HepG2 (cell line): ENCODE results near the gene ADORA3. TPM values are rescaled to one million over a fixed set of nuclear protein-coding genes. Genes with fewer than 3 reads are reported as not detected.

Source experiments
- ATAC-seq: fragments of 200-7000 bp; cut with Tn5 transposase; 3 replicates; pipeline ENCODE4 v1.9.1; 2020; ENCODE audit warnings: mild to moderate bottlenecking, moderate library complexity
- BruUV-seq: library from RNA; stranded (reverse); fragments of 400-500 nt; replicated peaks from 2 replicates; lab custom pipeline; 2021; lab: Mats Ljungman, UMichigan
- CTCF ChIA-PET: fragments of 300-600 bp; formaldehyde crosslinking; extraction: SDS; loops from one replicate; lab custom pipeline; 2021; ENCODE audit warnings: low total read pairs, inconsistent platforms, low intra/inter-chr PET ratio; lab: Yijun Ruan, JAX
- POLR2A ChIA-PET: fragments of 350-600 bp; sonication (Branson Sonifier 250); formaldehyde crosslinking; loops from one replicate; lab custom pipeline; 2020; ENCODE audit warnings: antibody characterized with exemption, inconsistent platforms; lab: Yijun Ruan, JAX
- DNase-seq: peaks from one replicate; pipeline ENCODE4 v3.0.0-alpha.2; 2015; ENCODE audit warnings: low spot score
- FAIRE-seq: peaks from 3 replicates; lab custom pipeline; 2011; peaks lifted over from hg19 to GRCh38; lab: Jason Lieb, UNC
- H2AFZ ChIP-seq: one replicate; pipeline ENCODE4 v1.6.1; 2011; ENCODE audit warnings: low read length, inconsistent platforms
- H3K27ac ChIP-seq: fragments of 300-600 bp; 3 replicates; pipeline ENCODE4 v1.8.0; 2011; ENCODE audit warnings: mixed run types, mild to moderate bottlenecking, mixed read lengths, low read length, inconsistent platforms; ENCODE audit not compliant: insufficient read depth; ENCODE audit errors: extremely low read length
- H3K27me3 ChIP-seq, 2 experiments: fragments of 200-600 bp in 1 of 2; 2 replicates in 1 of 2; 3 replicates in 1 of 2; pipeline versions ENCODE4 v1.6.0 to v1.8.0; 2011; ENCODE audit warnings: low read length in 2 of 2, mild to moderate bottlenecking in 2 of 2, moderate library complexity in 2 of 2, inconsistent platforms in 1 of 2; ENCODE audit not compliant: insufficient read depth in 2 of 2, control insufficient read depth in 1 of 2
- H3K36me3 ChIP-seq, 2 experiments: fragments of 200-600 bp in 1 of 2; replicated peaks in 1 of 2; 2 replicates in 1 of 2; 3 replicates in 1 of 2; pipeline versions ENCODE4 v1.5.1 to v1.8.0; 2011; ENCODE audit warnings: low read length in 2 of 2, inconsistent platforms in 1 of 2; ENCODE audit not compliant: insufficient read depth in 2 of 2, control insufficient read depth in 1 of 2
- H3K4me1 ChIP-seq: 2 replicates; pipeline ENCODE4 v1.5.1; 2012; ENCODE audit warnings: low read length, inconsistent platforms; ENCODE audit not compliant: insufficient read depth
- H3K4me2 ChIP-seq: 2 replicates; pipeline ENCODE4 v1.6.0; 2011; ENCODE audit warnings: low read depth, low read length, inconsistent platforms
- H3K4me3 ChIP-seq, 3 experiments: fragments of 200-600 bp in 1 of 3; sonication (generic), shearing (Covaris generic) in 1 of 3; replicated peaks in 1 of 3; 2 replicates each; pipeline ENCODE4 v1.5.1; 2011 to 2016; ENCODE audit warnings: low read length in 3 of 3, inconsistent platforms in 2 of 3, low read depth in 2 of 3, mild to moderate bottlenecking in 2 of 3, control low read depth in 1 of 3, mixed read lengths in 1 of 3; ENCODE audit not compliant: insufficient read depth in 1 of 3
- H3K79me2 ChIP-seq: one replicate; pipeline ENCODE4 v1.6.1; 2011; ENCODE audit warnings: low read length, inconsistent platforms; ENCODE audit not compliant: insufficient read depth
- H3K9ac ChIP-seq: 2 replicates; pipeline ENCODE4 v1.6.0; 2011; ENCODE audit warnings: mild to moderate bottlenecking, low read depth, low read length, inconsistent platforms; ENCODE audit not compliant: insufficient read depth
- H3K9me3 ChIP-seq: 2 replicates; pipeline ENCODE4 v1.5.1; 2012; ENCODE audit warnings: mild to moderate bottlenecking, low read length
- H4K20me1 ChIP-seq: 2 replicates; pipeline ENCODE4 v1.6.0; 2011; ENCODE audit warnings: inconsistent platforms, mild to moderate bottlenecking, low read length, moderate library complexity; ENCODE audit not compliant: insufficient read depth
- ATAD3A ChIP-seq: sonication (generic); formaldehyde crosslinking; IDR thresholded peaks from 2 replicates; pipeline ENCODE4 v1.4.0; 2020; ENCODE audit warnings: missing genetic modification reagents
- NR2F6 ChIP-seq, 2 experiments: IDR thresholded peaks; 2 replicates each; pipeline ENCODE4 v1.6.1; 2016; ENCODE audit warnings: antibody characterized with exemption in 1 of 2, mild to moderate bottlenecking in 1 of 2
- SKI ChIP-seq: fragments of 450-650 bp; IDR thresholded peaks from one replicate; pipeline ENCODE4 v1.6.1; 2018; ENCODE audit warnings: mild to moderate bottlenecking; ENCODE audit not compliant: partially characterized antibody
- SMYD3 ChIP-seq: sonication (generic); formaldehyde crosslinking; IDR thresholded peaks from 2 replicates; pipeline ENCODE4 v1.8.1; 2023; ENCODE audit warnings: mild to moderate bottlenecking, missing genetic modification reagents
- TRIM24 ChIP-seq: sonication (generic); formaldehyde crosslinking; IDR thresholded peaks from 2 replicates; pipeline ENCODE4 v1.8.0; 2022; ENCODE audit warnings: mild to moderate bottlenecking, missing genetic modification reagents
- ZBTB38 ChIP-seq: sonication (generic); formaldehyde crosslinking; IDR thresholded peaks from 2 replicates; pipeline ENCODE4 v1.5.1; 2020; ENCODE audit warnings: mild to moderate bottlenecking, missing genetic modification reagents
- ZMYM3 ChIP-seq: sonication (generic); formaldehyde crosslinking; IDR thresholded peaks from 2 replicates; pipeline ENCODE4 v1.5.1; 2020; ENCODE audit warnings: mild to moderate bottlenecking, missing genetic modification reagents
- ZNF263 ChIP-seq: sonication (generic); formaldehyde crosslinking; IDR thresholded peaks from 2 replicates; pipeline ENCODE4 v1.4.0; 2020; ENCODE audit warnings: missing genetic modification reagents
- ZNF564 ChIP-seq: sonication (generic); formaldehyde crosslinking; IDR thresholded peaks from 2 replicates; pipeline ENCODE4 v1.8.1; 2023; ENCODE audit warnings: mild to moderate bottlenecking, missing genetic modification reagents
- ZNF629 ChIP-seq: sonication (generic); formaldehyde crosslinking; conservative IDR thresholded peaks from 2 replicates; pipeline ENCODE4 v1.5.0; 2020; ENCODE audit warnings: missing genetic modification reagents
- ZNF777 ChIP-seq: sonication (generic); formaldehyde crosslinking; IDR thresholded peaks from 2 replicates; pipeline ENCODE4 v1.4.0; 2020; ENCODE audit warnings: missing genetic modification reagents
- WGBS: methylation state at CpG from one replicate; pipeline ENCODE4 v1.1.6; 2017; ENCODE audit warnings: low lambda C conversion rate; 5-methylcytosine and 5-hydroxymethylcytosine counted together
- in situ Hi-C: cut with HindIII; loops from 2 replicates; pipeline ENCODE4 v1.10.0; 2017; ENCODE audit warnings: low pct_unique_long_range_greater_than_20kb; ENCODE audit not compliant: extremely low pct_ligation_motif_present
- intact Hi-C: fragments of 100-400 bp; cut with micrococcal nuclease; formaldehyde crosslinking; loops from one replicate; pipeline ENCODE4 v1.10.0; 2022; ENCODE audit not compliant: unreplicated experiment
- polyA plus RNA-seq, 8 experiments: library from polyadenylated mRNA; depleted of rRNA in 3 of 8; stranded (reverse) in 7 of 8; unstranded in 1 of 8; fragments of >200 nt; fragmentation: Illumina TruSeq in 4 of 8; extraction: Trizol in 4 of 8; gene quantifications; 2 replicates each; pipeline versions ENCODE4 v1.2.1 to v1.2.3, GENCODE V29; 2011 to 2016; ENCODE audit warnings: low read depth in 4 of 8, missing spikeins in 1 of 8, mixed read lengths in 1 of 8; ENCODE audit not compliant: insufficient read depth in 1 of 8
- total RNA-seq, 5 experiments: library from RNA; depleted of rRNA; stranded (reverse); fragments of >200 nt; fragmentation: Illumina TruSeq; extraction: Trizol; gene quantifications; 2 replicates each; pipeline ENCODE4 v1.2.3, GENCODE V29; 2016; ENCODE audit warnings: low read depth in 1 of 5
- TF ChIP-seq, protein P1 (sequence below): sonication (generic); formaldehyde crosslinking; IDR thresholded peaks from 2 replicates; pipeline ENCODE4 v1.5.0; 2020; ENCODE audit warnings: mild to moderate bottlenecking, missing genetic modification reagents, moderate library complexity
- TF ChIP-seq, protein P2 (sequence below): sonication (generic); formaldehyde crosslinking; IDR thresholded peaks from 2 replicates; pipeline ENCODE4 v1.4.0; 2020; ENCODE audit warnings: mild to moderate bottlenecking, missing genetic modification reagents

Gene ADORA3
- total and polyA plus RNA-seq, 2 of the 13 experiments (the other 11 are each of a cell fraction or from before 2014, with no cell fraction given), result not detected

DNA sequence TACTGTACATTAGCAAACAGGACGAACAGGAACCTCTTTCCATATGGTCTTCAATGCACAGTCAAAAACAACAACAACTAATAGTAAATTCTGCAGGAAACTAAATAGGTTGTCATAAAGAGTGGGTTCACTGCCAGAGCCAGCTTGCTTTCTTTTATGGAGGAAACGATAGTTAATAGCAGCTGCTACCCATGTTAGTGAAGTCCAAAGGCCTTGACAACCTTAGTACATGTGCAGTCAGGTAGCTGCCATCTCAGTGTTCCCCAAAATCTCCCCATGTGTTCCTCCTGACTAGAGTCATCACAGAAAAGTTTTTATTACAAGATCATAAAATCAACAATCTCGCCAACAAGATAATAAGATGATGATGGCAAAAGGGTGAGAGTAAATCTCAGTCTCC is 16.6 kb upstream of the ADORA3 start (continued):
- no peak for TF ChIP-seq ZNF777 (CRISPR knock-in tag)

DNA sequence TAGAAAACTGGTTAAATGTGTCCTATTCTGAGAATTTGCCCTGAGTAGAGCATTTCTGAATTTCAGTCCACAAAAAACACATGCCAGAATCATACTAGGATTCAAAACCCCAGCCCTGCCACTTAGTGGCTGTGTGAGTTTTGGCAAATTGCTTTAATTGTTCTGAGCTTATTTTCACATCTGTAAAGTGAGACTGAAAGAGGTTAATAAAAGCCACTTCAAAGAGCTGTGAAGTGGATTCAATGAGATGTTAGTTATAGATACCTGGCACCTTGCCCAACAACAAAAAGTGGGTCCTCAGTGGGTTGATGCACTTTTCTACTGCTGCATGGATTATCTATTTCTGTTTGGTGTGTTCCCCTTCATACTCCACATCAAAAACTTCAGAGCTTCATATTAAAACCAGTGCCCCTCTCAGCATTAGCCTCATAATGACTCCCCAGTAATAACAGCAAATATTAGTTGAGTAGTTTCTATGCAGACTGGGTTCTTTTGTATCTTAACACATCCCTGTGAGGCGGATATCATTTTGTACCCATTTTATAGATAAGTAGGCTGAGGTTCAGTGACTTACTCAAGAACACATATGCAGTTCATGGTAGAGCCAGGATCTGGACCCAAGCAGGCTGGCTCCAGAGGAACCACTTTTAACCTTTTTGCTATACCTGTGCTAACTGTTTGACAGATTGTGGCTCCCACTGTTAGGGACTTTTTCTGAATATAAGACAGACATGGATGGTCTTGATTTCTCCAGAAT is 14.2 kb upstream of the ADORA3 start:
- peak; percentile 80 for TF ChIP-seq ZNF629
- TF ChIP-seq ZMYM3 (CRISPR knock-in tag), result 0 out of 2 replicates have a peak, but pooled peaks have one; percentile 13
- no peak for TF ChIP-seq ATAD3A (CRISPR knock-in tag)
- no peak for TF ChIP-seq SKI
- BruUV-seq, result no TSS peak
- Histone ChIP-seq H3K36me3 (no peaks in the 10 kb centered on the region), H3K9ac (no peak overlapping the region), H4K20me1 (no peaks in the 10 kb centered on the region), H3K27ac (no peak overlapping the region), H3K27me3 (no peaks in the 10 kb centered on the region), H3K4me3 (no peak overlapping the region), H3K79me2 (no peaks in the 10 kb centered on the region), H3K9me3 (no peaks in the 10 kb centered on the region), H2AFZ (no peak overlapping the region), H3K4me2 (no peak overlapping the region), H3K4me1 (peaks cover 56% of the 10 kb centered on the region)
- intact Hi-C loops (no loop called here), in situ Hi-C loops (no loop called here)
- POLR2A ChIA-PET, result interaction anchor here (2.4 kb wide), 1 partner anchor 18 kb away, joined by 9 read pairs; no protein-coding TSS in a partner anchor
- no peak for DNase-seq
- 100% methylated on average over 1 of the region's 1 CpG for WGBS
- CTCF ChIA-PET, result no interaction called here
- no peak for FAIRE-seq
- ATAC-seq, result no peak

DNA sequence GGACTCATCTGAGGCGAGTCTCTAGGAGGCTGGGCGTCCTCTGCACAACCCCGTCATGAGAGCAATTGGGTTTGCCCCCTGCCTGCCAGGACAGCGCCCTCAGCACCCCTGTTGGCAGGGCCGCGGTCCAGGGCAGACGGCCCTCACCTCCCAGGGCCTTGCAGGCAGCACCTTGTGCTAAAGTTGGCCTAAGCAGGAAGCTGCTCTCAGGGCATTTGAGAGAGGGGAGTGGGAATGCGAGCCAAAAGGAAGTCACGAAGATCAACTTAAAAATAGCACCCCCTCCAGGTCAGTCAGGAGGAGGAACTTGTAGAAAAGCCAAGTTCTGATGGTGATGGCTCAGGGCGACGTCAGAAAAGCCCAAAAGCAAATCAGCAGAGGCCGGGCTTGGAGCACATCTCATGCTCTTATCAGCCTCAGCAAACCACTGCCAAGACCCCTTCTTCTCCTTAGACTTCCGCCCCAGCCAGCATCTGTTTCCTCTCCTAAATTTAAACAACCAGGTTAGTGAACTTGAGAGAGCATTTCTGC is 12.6 kb upstream of the ADORA3 start:
- Histone ChIP-seq H3K9ac (no peak overlapping the region), H3K36me3 (no peaks in the 10 kb centered on the region), H3K4me3 (no peak overlapping the region), H4K20me1 (no peaks in the 10 kb centered on the region), H3K79me2 (no peaks in the 10 kb centered on the region), H3K9me3 (no peaks in the 10 kb centered on the region), H3K4me1 (peaks cover 71% of the 10 kb centered on the region), H3K27ac (no peak overlapping the region), H3K4me2 (no peak overlapping the region), H3K27me3 (no peaks in the 10 kb centered on the region), H2AFZ (no peak overlapping the region)
- in situ Hi-C loops (no loop called here), intact Hi-C loops (no loop called here)
- DNase-seq (no peak), FAIRE-seq (no peak), ATAC-seq (no peak)
- no TSS peak for BruUV-seq
- WGBS, result 82% methylated on average over 9 of the region's 13 CpGs
- CTCF ChIA-PET, result no interaction called here
- POLR2A ChIA-PET, result interaction anchor here (2.4 kb wide), 1 partner anchor 19 kb away, joined by 9 read pairs; no protein-coding TSS in a partner anchor
- TF ChIP-seq TRIM24 (CRISPR knock-in tag) (no peak), SMYD3 (CRISPR knock-in tag) (no peak), ZNF263 (CRISPR knock-in tag) (no peak), NR2F6 (IDR thresholded peaks at IDR 0.05) (no peak), NR2F6 (CRISPR knock-in tag; IDR thresholded peaks at IDR 0.05) (no peak), ZBTB38 (CRISPR knock-in tag) (no peak), ZNF564 (CRISPR knock-in tag) (no peak)
- TF ChIP-seq, protein P1, sequence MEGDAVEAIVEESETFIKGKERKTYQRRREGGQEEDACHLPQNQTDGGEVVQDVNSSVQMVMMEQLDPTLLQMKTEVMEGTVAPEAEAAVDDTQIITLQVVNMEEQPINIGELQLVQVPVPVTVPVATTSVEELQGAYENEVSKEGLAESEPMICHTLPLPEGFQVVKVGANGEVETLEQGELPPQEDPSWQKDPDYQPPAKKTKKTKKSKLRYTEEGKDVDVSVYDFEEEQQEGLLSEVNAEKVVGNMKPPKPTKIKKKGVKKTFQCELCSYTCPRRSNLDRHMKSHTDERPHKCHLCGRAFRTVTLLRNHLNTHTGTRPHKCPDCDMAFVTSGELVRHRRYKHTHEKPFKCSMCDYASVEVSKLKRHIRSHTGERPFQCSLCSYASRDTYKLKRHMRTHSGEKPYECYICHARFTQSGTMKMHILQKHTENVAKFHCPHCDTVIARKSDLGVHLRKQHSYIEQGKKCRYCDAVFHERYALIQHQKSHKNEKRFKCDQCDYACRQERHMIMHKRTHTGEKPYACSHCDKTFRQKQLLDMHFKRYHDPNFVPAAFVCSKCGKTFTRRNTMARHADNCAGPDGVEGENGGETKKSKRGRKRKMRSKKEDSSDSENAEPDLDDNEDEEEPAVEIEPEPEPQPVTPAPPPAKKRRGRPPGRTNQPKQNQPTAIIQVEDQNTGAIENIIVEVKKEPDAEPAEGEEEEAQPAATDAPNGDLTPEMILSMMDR (CRISPR knock-in tag), result 0 out of 2 replicates have a peak, but pooled peaks have one; percentile 3
- TF ChIP-seq, protein P2, sequence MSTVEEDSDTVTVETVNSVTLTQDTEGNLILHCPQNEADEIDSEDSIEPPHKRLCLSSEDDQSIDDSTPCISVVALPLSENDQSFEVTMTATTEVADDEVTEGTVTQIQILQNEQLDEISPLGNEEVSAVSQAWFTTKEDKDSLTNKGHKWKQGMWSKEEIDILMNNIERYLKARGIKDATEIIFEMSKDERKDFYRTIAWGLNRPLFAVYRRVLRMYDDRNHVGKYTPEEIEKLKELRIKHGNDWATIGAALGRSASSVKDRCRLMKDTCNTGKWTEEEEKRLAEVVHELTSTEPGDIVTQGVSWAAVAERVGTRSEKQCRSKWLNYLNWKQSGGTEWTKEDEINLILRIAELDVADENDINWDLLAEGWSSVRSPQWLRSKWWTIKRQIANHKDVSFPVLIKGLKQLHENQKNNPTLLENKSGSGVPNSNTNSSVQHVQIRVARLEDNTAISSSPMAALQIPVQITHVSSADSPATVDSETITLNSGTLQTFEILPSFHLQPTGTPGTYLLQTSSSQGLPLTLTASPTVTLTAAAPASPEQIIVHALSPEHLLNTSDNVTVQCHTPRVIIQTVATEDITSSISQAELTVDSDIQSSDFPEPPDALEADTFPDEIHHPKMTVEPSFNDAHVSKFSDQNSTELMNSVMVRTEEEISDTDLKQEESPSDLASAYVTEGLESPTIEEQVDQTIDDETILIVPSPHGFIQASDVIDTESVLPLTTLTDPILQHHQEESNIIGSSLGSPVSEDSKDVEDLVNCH (CRISPR knock-in tag), result no peak
